Neural crest cell (in vitro differentiated cells): ENCODE measurements around the gene SSUH2. TPM values are rescaled to one million over a fixed set of nuclear protein-coding genes. Genes with fewer than 3 reads are reported as not detected.

Experiments
- DNase-seq: peaks from one replicate; pipeline ENCODE4 v3.0.0; 2021; ENCODE audit warnings: low read depth, mixed read lengths, low spot score
- H3K27ac Mint-ChIP-seq: one replicate; pipeline ENCODE4 v1.8.0; 2021; ENCODE audit warnings: mild to moderate bottlenecking, mixed read lengths; ENCODE audit not compliant: unreplicated experiment
- H3K27me3 Mint-ChIP-seq: 2 replicates; pipeline ENCODE4 v1.8.0; 2021; ENCODE audit warnings: low read depth, mild to moderate bottlenecking, mixed read lengths
- H3K36me3 Mint-ChIP-seq: 2 replicates; pipeline ENCODE4 v1.8.0; 2021; ENCODE audit warnings: low read depth, mild to moderate bottlenecking, mixed read lengths
- H3K4me1 Mint-ChIP-seq: 2 replicates; pipeline ENCODE4 v1.8.0; 2021; ENCODE audit warnings: mixed read lengths
- H3K4me3 Mint-ChIP-seq: one replicate; pipeline ENCODE4 v1.8.0; 2021; ENCODE audit warnings: mild to moderate bottlenecking, mixed read lengths
- H3K9me3 Mint-ChIP-seq: 2 replicates; pipeline ENCODE4 v1.8.0; 2021; ENCODE audit warnings: mixed read lengths
- total RNA-seq: library from RNA; stranded (reverse); gene quantifications from 2 replicates; pipeline ENCODE4 v1.2.1, GENCODE V29; 2021
- TF ChIP-seq, protein P1 (sequence below): fragments of 200-600 bp; sonication (generic); conservative IDR thresholded peaks from 2 replicates; pipeline ENCODE4 v1.5.0; 2021; ENCODE audit warnings: antibody characterized with exemption, mild to moderate bottlenecking

The SSUH2 gene
- total RNA-seq, 1 donor from 2014 or later = 14.1 TPM

DNA sequence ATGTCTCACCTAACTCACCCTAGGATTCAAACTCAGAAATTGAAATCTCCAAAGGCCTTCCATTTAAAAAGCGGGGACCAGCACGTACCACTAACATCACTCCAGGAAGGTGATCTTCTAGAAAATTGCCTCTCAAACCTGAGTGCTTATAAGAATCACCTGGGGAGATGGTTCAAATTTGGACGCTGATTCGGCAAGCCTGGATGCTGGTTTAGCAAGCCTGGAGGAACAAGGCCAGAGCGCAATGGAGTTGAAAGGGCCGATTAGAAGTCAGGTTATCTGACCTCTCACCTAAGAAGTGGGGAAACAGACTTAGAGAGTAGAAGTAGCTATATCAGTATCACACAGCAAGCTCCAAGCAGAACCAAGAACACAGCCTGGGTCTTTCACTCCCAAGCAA lies 68.2 kb downstream of the SSUH2 start:
- no peak overlapping the region for H3K27ac Mint-ChIP-seq
- H3K36me3 Mint-ChIP-seq = peaks cover 13% of the 10 kb centered on the region
- no peak overlapping the region for H3K4me3 Mint-ChIP-seq
- TF ChIP-seq, protein P1, sequence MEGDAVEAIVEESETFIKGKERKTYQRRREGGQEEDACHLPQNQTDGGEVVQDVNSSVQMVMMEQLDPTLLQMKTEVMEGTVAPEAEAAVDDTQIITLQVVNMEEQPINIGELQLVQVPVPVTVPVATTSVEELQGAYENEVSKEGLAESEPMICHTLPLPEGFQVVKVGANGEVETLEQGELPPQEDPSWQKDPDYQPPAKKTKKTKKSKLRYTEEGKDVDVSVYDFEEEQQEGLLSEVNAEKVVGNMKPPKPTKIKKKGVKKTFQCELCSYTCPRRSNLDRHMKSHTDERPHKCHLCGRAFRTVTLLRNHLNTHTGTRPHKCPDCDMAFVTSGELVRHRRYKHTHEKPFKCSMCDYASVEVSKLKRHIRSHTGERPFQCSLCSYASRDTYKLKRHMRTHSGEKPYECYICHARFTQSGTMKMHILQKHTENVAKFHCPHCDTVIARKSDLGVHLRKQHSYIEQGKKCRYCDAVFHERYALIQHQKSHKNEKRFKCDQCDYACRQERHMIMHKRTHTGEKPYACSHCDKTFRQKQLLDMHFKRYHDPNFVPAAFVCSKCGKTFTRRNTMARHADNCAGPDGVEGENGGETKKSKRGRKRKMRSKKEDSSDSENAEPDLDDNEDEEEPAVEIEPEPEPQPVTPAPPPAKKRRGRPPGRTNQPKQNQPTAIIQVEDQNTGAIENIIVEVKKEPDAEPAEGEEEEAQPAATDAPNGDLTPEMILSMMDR = no peak
- no peaks in the 10 kb centered on the region for H3K27me3 Mint-ChIP-seq
- peaks cover 26% of the 10 kb centered on the region for H3K4me1 Mint-ChIP-seq
- H3K9me3 Mint-ChIP-seq = peaks cover 2% of the 10 kb centered on the region
- DNase-seq = no peak

DNA sequence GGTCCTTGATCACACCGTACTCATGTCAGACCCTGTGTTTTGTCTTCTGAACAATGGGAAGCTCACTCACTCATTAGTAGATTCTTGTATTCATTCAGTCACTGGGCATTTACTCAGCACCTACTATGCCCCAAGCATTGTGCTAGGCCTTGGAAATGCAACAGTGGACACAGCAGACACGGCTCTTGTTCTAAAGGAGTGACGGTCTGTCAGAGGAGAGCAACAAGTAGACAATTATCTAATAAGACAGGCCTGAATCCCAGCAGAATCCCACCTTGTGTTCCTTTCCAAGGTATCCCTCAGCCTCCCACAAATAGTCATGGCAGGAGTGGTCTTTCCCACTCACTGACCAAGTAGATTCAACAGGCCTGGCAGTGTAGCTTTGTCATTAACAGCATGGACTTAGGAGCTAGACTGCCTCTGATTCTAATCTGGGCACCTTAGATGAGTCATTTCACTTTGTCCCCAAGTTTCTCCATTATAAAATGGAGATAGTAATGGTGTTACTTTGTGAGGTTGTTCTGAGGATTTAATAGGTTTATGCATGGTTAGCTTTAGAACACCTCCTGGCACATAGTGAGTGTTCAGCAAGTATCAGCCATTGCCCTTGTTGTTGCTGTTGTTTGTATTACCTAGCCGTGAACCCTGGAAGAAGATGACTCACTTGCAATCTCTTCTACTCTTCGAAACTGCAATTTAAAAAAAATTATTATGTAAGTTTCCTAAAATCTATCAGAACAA lies 69.1 kb downstream of the SSUH2 start:
- H3K4me1 Mint-ChIP-seq = peaks cover 35% of the 10 kb centered on the region
- no peak overlapping the region for H3K27ac Mint-ChIP-seq
- no peak for DNase-seq
- peaks cover 2% of the 10 kb centered on the region for H3K9me3 Mint-ChIP-seq
- H3K27me3 Mint-ChIP-seq = no peaks in the 10 kb centered on the region
- peaks cover 20% of the 10 kb centered on the region for H3K36me3 Mint-ChIP-seq
- H3K4me3 Mint-ChIP-seq = no peak overlapping the region
- TF ChIP-seq, protein P1 = no peak

DNA sequence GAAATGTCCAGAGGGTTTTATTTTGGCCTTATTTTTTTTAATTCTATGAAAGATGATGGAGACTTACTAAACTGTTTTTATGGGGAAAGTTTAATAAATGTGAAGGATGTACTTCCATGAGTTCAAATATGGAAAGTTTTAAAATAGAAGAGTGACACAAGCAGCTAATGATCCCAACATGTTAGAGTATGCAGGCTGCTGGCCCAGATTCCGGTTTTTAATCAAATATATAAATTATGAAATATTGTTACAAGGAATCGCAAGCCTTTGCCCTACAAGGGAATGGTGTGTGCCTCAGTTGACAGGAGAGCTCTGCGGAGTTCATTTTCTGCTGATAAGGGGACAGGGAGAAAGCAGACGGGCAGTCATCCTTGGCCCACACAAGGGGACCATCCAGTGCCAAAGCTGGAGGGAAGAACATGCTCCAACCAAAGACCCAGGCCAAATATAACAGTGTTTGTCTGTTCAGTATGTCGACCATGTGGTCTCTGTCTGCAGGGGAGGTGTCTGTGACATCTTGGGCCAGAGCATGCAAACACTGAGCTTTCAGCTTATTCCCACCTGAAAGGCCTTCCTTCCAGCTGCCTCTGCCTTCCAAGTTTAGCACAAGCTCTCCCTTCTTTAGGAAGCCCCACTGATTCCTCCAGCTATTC lies 69.8 kb downstream of the SSUH2 start:
- Mint-ChIP-seq H3K9me3 (peaks cover 2% of the 10 kb centered on the region), H3K4me1 (peaks cover 35% of the 10 kb centered on the region), H3K4me3 (no peak overlapping the region), H3K27ac (no peak overlapping the region), H3K27me3 (no peaks in the 10 kb centered on the region), H3K36me3 (peaks cover 25% of the 10 kb centered on the region)
- TF ChIP-seq, protein P1 = no peak
- DNase-seq = no peak

- Mint-ChIP-seq H3K4me1 (peaks cover 35% of the 10 kb centered on the region), H3K9me3 (peaks cover 2% of the 10 kb centered on the region)
Observed at GRCh38 chr3:8574040-8574669, 70.4 kb downstream of the SSUH2 start.

DNA sequence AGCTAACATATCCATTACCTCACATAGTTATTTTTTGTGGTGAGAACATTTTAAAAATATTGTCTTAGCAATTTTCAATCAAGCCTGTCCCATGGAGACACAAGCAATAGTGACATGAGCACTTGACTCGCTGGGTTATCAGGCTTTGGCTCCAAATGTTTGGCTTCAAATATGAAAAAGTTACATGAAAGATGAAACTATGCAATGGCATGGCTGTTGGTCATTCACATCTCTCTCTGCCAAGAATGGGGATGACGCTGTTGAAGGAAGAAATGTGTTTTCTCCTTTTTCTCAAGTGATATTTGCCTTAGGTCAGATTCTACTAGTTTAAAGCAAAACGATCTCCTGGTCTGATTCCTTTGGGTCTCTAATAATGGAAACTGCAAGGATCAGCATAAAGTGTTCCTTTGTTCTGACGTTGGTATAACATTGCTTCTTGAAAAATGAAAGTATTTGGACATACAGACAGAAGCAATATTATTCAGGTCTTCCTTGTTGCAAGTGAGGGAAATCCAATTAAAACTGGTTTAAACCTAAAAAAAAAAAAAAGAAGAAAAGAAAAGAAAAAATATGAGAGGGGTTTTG lies 71.2 kb downstream of the SSUH2 start:
- no peak overlapping the region for H3K27ac Mint-ChIP-seq

More at GRCh38 chr3:8574040-8574669, 70.4 kb downstream of the SSUH2 start:
- H3K27me3 Mint-ChIP-seq = no peaks in the 10 kb centered on the region
- no peak for DNase-seq
- peak overlapping the region; percentile 31 for H3K27ac Mint-ChIP-seq
- H3K36me3 Mint-ChIP-seq = peaks cover 27% of the 10 kb centered on the region
- TF ChIP-seq, protein P1 = no peak
- H3K4me3 Mint-ChIP-seq = no peak overlapping the region

More for the DNA sequence above, 71.2 kb downstream of the SSUH2 start:
- no peak for DNase-seq
- peaks cover 2% of the 10 kb centered on the region for H3K9me3 Mint-ChIP-seq
- H3K27me3 Mint-ChIP-seq = no peaks in the 10 kb centered on the region
- TF ChIP-seq, protein P1 = no peak
- H3K36me3 Mint-ChIP-seq = peaks cover 28% of the 10 kb centered on the region
- no peak overlapping the region for H3K4me3 Mint-ChIP-seq
- peaks cover 28% of the 10 kb centered on the region for H3K4me1 Mint-ChIP-seq
